ENCODE data around the gene PDHA1. TPM values are rescaled to one million over a fixed set of nuclear protein-coding genes. Genes with fewer than 3 reads are reported as not detected.

PDHA1 gene
- total and polyA plus RNA-seq, 2 experiments from 2014 or later: 77.3 to 257 TPM

DNA sequence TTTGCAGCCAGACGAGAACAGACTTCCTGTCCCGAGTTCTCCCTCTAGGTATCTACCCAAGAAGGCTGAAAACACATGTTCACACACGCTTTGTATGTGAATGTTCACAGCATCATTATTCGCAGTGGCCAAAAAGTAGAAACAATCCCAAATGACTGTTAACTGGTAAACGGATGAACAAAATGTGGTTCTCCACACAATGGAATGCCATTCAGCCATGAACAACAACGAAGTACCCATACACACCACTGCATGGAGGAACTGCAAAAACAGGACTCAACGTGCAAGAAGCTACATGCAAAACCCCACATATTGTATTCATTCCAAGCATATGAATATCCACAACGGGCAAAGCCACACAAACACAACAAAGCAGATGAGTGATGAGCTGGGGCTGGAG lies 45.0 kb downstream of the PDHA1 start:
- H3K9me3 Mint-ChIP-seq: no peaks in the 10 kb centered on the region
- no peaks in the 10 kb centered on the region for H3K27me3 Mint-ChIP-seq (ENCODE audit: insufficient read depth, low read depth, poor library complexity)

More for the DNA sequence above, 45.0 kb downstream of the PDHA1 start:
- Histone ChIP-seq H3K79me2 (replicated peaks; ENCODE audit: insufficient read depth) (no peaks in the 10 kb centered on the region), H3K4me3 (no peak overlapping the region), H3K9me2 (ENCODE audit: insufficient read depth) (no peaks in the 10 kb centered on the region), H4K20me1 (replicated peaks; ENCODE audit: insufficient read depth) (no peaks in the 10 kb centered on the region), H3K4me1 (ENCODE audit: insufficient read depth) (no peaks in the 10 kb centered on the region), H2AFZ (no peak overlapping the region), H3K27me3 (ENCODE audit: insufficient read depth) (no peaks in the 10 kb centered on the region), H3K36me3 (ENCODE audit: insufficient read depth) (no peaks in the 10 kb centered on the region), H3F3A (replicated peaks; ENCODE audit: low read depth) (no peaks in the 10 kb centered on the region), H3K4me2 (no peak overlapping the region), H3K27ac (ENCODE audit: low read depth) (no peak overlapping the region)
- DNase-seq (ENCODE audit: low spot score): no peak
- no peak for ATAC-seq
- no peaks in the 10 kb centered on the region; the same call in 2 of the 3 replicates for H3K4me1 Mint-ChIP-seq
- H3K4me3 Mint-ChIP-seq: no peak overlapping the region
- H3K27ac Mint-ChIP-seq: no peak overlapping the region
- no peaks in the 10 kb centered on the region; the same call in 2 of the 3 replicates for H3K36me3 Mint-ChIP-seq (ENCODE audit: low read depth)
- TF ChIP-seq, protein P1, sequence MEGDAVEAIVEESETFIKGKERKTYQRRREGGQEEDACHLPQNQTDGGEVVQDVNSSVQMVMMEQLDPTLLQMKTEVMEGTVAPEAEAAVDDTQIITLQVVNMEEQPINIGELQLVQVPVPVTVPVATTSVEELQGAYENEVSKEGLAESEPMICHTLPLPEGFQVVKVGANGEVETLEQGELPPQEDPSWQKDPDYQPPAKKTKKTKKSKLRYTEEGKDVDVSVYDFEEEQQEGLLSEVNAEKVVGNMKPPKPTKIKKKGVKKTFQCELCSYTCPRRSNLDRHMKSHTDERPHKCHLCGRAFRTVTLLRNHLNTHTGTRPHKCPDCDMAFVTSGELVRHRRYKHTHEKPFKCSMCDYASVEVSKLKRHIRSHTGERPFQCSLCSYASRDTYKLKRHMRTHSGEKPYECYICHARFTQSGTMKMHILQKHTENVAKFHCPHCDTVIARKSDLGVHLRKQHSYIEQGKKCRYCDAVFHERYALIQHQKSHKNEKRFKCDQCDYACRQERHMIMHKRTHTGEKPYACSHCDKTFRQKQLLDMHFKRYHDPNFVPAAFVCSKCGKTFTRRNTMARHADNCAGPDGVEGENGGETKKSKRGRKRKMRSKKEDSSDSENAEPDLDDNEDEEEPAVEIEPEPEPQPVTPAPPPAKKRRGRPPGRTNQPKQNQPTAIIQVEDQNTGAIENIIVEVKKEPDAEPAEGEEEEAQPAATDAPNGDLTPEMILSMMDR (conservative IDR thresholded peaks at IDR 0.05; ENCODE audit: low read depth in 2 of 2): no peak
- TF ChIP-seq EZH2phosphoT487 (IDR thresholded peaks at IDR 0.05; ENCODE audit: unreplicated experiment) (no peak), JUNB (IDR thresholded peaks at IDR 0.05; ENCODE audit: unreplicated experiment) (no peak), ZNF114 (CRISPR knock-in tag; IDR thresholded peaks at IDR 0.05) (no peak), NANOG (IDR thresholded peaks at IDR 0.05; ENCODE audit: borderline replicate concordance) (no peak), CREB1 (CRISPR knock-in tag; IDR thresholded peaks at IDR 0.05; ENCODE audit: low read depth) (no peak), STAT1 (IDR thresholded peaks at IDR 0.05; ENCODE audit: unreplicated experiment) (no peak), EZH2 (IDR thresholded peaks at IDR 0.05; ENCODE audit: low read depth, unreplicated experiment) (no peak)
- TF ChIP-seq, protein P2, sequence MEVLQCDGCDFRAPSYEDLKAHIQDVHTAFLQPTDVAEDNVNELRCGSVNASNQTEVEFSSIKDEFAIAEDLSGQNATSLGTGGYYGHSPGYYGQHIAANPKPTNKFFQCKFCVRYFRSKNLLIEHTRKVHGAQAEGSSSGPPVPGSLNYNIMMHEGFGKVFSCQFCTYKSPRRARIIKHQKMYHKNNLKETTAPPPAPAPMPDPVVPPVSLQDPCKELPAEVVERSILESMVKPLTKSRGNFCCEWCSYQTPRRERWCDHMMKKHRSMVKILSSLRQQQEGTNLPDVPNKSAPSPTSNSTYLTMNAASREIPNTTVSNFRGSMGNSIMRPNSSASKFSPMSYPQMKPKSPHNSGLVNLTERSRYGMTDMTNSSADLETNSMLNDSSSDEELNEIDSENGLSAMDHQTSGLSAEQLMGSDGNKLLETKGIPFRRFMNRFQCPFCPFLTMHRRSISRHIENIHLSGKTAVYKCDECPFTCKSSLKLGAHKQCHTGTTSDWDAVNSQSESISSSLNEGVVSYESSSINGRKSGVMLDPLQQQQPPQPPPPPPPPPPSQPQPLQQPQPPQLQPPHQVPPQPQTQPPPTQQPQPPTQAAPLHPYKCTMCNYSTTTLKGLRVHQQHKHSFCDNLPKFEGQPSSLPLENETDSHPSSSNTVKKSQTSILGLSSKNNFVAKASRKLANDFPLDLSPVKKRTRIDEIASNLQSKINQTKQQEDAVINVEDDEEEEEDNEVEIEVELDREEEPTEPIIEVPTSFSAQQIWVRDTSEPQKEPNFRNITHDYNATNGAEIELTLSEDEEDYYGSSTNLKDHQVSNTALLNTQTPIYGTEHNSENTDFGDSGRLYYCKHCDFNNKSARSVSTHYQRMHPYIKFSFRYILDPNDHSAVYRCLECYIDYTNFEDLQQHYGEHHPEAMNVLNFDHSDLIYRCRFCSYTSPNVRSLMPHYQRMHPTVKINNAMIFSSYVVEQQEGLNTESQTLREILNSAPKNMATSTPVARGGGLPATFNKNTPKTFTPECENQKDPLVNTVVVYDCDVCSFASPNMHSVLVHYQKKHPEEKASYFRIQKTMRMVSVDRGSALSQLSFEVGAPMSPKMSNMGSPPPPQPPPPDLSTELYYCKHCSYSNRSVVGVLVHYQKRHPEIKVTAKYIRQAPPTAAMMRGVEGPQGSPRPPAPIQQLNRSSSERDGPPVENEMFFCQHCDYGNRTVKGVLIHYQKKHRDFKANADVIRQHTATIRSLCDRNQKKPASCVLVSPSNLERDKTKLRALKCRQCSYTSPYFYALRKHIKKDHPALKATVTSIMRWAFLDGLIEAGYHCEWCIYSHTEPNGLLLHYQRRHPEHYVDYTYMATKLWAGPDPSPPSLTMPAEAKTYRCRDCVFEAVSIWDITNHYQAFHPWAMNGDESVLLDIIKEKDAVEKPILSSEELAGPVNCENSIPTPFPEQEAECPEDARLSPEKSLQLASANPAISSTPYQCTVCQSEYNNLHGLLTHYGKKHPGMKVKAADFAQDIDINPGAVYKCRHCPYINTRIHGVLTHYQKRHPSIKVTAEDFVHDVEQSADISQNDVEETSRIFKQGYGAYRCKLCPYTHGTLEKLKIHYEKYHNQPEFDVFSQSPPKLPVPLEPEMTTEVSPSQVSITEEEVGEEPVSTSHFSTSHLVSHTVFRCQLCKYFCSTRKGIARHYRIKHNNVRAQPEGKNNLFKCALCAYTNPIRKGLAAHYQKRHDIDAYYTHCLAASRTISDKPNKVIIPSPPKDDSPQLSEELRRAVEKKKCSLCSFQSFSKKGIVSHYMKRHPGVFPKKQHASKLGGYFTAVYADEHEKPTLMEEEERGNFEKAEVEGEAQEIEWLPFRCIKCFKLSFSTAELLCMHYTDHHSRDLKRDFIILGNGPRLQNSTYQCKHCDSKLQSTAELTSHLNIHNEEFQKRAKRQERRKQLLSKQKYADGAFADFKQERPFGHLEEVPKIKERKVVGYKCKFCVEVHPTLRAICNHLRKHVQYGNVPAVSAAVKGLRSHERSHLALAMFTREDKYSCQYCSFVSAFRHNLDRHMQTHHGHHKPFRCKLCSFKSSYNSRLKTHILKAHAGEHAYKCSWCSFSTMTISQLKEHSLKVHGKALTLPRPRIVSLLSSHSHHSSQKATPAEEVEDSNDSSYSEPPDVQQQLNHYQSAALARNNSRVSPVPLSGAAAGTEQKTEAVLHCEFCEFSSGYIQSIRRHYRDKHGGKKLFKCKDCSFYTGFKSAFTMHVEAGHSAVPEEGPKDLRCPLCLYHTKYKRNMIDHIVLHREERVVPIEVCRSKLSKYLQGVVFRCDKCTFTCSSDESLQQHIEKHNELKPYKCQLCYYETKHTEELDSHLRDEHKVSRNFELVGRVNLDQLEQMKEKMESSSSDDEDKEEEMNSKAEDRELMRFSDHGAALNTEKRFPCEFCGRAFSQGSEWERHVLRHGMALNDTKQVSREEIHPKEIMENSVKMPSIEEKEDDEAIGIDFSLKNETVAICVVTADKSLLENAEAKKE (CRISPR knock-in tag; IDR thresholded peaks at IDR 0.05): no peak

Data from GM23338 (cell line).